Neural cell (in vitro differentiated cells): ENCODE data around the gene TRIM6.

Experiments
- CTCF ChIP-seq: fragments of 450-650 bp; IDR thresholded peaks from 2 replicates; pipeline ENCODE4 v1.5.1; 2014; ENCODE audit warnings: antibody characterized with exemption, mild to moderate bottlenecking, moderate library complexity; ENCODE audit not compliant: poor library complexity, severe bottlenecking
- EP300 ChIP-seq: fragments of 450-650 bp; conservative IDR thresholded peaks from 2 replicates; pipeline ENCODE4 v1.6.1; 2014; ENCODE audit warnings: antibody characterized with exemption, mild to moderate bottlenecking, moderate library complexity; ENCODE audit not compliant: poor library complexity, severe bottlenecking
- EZH2 ChIP-seq: fragments of 200-600, 300-800 bp; shearing (Covaris generic), sonication (generic); IDR thresholded peaks from 2 replicates; pipeline ENCODE4 v1.6.1; 2014; ENCODE audit warnings: antibody characterized with exemption, low read length, borderline replicate concordance, mild to moderate bottlenecking; ENCODE audit not compliant: insufficient read depth, poor library complexity, severe bottlenecking
- POLR2AphosphoS5 ChIP-seq: IDR thresholded peaks from 2 replicates; pipeline ENCODE4 v1.6.1; 2012
- RAD21 ChIP-seq: fragments of 450-650 bp; conservative IDR thresholded peaks from 2 replicates; pipeline ENCODE4 v1.6.1; 2014; ENCODE audit warnings: antibody characterized with exemption, mild to moderate bottlenecking, moderate library complexity
- REST ChIP-seq: IDR thresholded peaks from 2 replicates; pipeline ENCODE4 v1.6.1; 2012; ENCODE audit warnings: borderline replicate concordance
- TAF1 ChIP-seq: IDR thresholded peaks from 2 replicates; pipeline ENCODE4 v1.6.1; 2012; ENCODE audit warnings: low read depth

- no peak for TF ChIP-seq EP300
- no peak for TF ChIP-seq RAD21
- TF ChIP-seq CTCF = no peak
- no peak for TF ChIP-seq REST
- TF ChIP-seq POLR2AphosphoS5 = no peak
- no peak for TF ChIP-seq TAF1
- no peak for TF ChIP-seq EZH2
These were observed 59.0 kb downstream of the TRIM6 start for GRCh38 chr11:5655474-5655873.
